Measurements from ENCODE around the gene ALG14.

Gene ALG14

GRCh38 chr1:95023399-95024043 lies 49.2 kb downstream of the ALG14 start:
- Histone ChIP-seq H3K27ac (replicated peaks) (no peak overlapping the region), H3K27me3 (ENCODE audit: insufficient read depth, poor library complexity, severe bottlenecking) (no peaks in the 10 kb centered on the region), H3K4me3 (replicated peaks; ENCODE audit: insufficient read depth, low read length) (no peak overlapping the region)
- TF ChIP-seq CTCF (IDR thresholded peaks at IDR 0.05; ENCODE audit: insufficient read depth, low read length) (no peak), GABPA (IDR thresholded peaks at IDR 0.05; ENCODE audit: low read depth) (no peak), REST (IDR thresholded peaks at IDR 0.05; ENCODE audit: insufficient replicate concordance, low read depth) (no peak), POLR2AphosphoS5 (IDR thresholded peaks at IDR 0.05; ENCODE audit: low read depth) (no peak), SPI1 (IDR thresholded peaks at IDR 0.05; ENCODE audit: borderline replicate concordance, low read depth) (no peak)
- DNase-seq (ENCODE audit: low read depth in 1 of 2, low spot score in 1 of 2): no peak

- no peak for TF ChIP-seq CTCF (IDR thresholded peaks at IDR 0.05; ENCODE audit: insufficient read depth, low read length)
- no peak for TF ChIP-seq GABPA (IDR thresholded peaks at IDR 0.05; ENCODE audit: low read depth)
- no peak for TF ChIP-seq POLR2AphosphoS5 (IDR thresholded peaks at IDR 0.05; ENCODE audit: low read depth)
- no peak for TF ChIP-seq REST (IDR thresholded peaks at IDR 0.05; ENCODE audit: insufficient replicate concordance, low read depth)
- no peak for TF ChIP-seq SPI1 (IDR thresholded peaks at IDR 0.05; ENCODE audit: borderline replicate concordance, low read depth)
- no peaks in the 10 kb centered on the region for H3K27me3 ChIP-seq (ENCODE audit: insufficient read depth, poor library complexity, severe bottlenecking)
- DNase-seq (ENCODE audit: low read depth in 1 of 2, low spot score in 1 of 2): no peak
- H3K27ac ChIP-seq (replicated peaks): no peak overlapping the region
- no peak overlapping the region for H3K4me3 ChIP-seq (replicated peaks; ENCODE audit: insufficient read depth, low read length)
Observed at GRCh38 chr1:95022644-95022926, 50.2 kb downstream of the ALG14 start.

- H3K4me3 ChIP-seq (replicated peaks; ENCODE audit: insufficient read depth, low read length): no peak overlapping the region
- no peaks in the 10 kb centered on the region for H3K27me3 ChIP-seq (ENCODE audit: insufficient read depth, poor library complexity, severe bottlenecking)
- TF ChIP-seq CTCF (IDR thresholded peaks at IDR 0.05; ENCODE audit: insufficient read depth, low read length): no peak
- TF ChIP-seq GABPA (IDR thresholded peaks at IDR 0.05; ENCODE audit: low read depth): no peak
- TF ChIP-seq REST (IDR thresholded peaks at IDR 0.05; ENCODE audit: insufficient replicate concordance, low read depth): no peak
- no peak for TF ChIP-seq SPI1 (IDR thresholded peaks at IDR 0.05; ENCODE audit: borderline replicate concordance, low read depth)
- TF ChIP-seq POLR2AphosphoS5 (IDR thresholded peaks at IDR 0.05; ENCODE audit: low read depth): no peak
- DNase-seq (ENCODE audit: low read depth in 1 of 2, low spot score in 1 of 2): no peak
- H3K27ac ChIP-seq (replicated peaks): no peak overlapping the region
Observed at GRCh38 chr1:95021805-95022643, 50.7 kb downstream of the ALG14 start.
